Keratinocyte (primary cell): ENCODE results near the gene ESD. TPM values are rescaled to one million over a fixed set of nuclear protein-coding genes. Genes with fewer than 3 reads are reported as not detected.

Experiments used
- DNase-seq: peaks from one replicate; pipeline ENCODE4 v3.0.0-alpha.2; 2011; ENCODE audit warnings: low read depth, missing footprints, low spot score
- FAIRE-seq: peaks from 2 replicates; lab custom pipeline; 2011; peaks lifted over from hg19 to GRCh38; lab: Jason Lieb, UNC
- H2AFZ ChIP-seq: 2 replicates; pipeline ENCODE4 v1.6.0; 2012; ENCODE audit warnings: low read length, control low read depth, inconsistent platforms; ENCODE audit not compliant: control insufficient read depth
- H3K27ac ChIP-seq: 2 replicates; pipeline ENCODE4 v1.5.1; 2011; ENCODE audit warnings: low read length; ENCODE audit not compliant: control insufficient read depth, insufficient read depth
- H3K27me3 ChIP-seq: 3 replicates; pipeline ENCODE4 v1.6.0; 2011; ENCODE audit warnings: low read length; ENCODE audit not compliant: control insufficient read depth, insufficient read depth; ENCODE audit errors: extremely low read depth
- H3K36me3 ChIP-seq, 2 experiments: 2 replicates in 1 of 2; 3 replicates in 1 of 2; pipeline ENCODE4 v1.5.1; 2011; ENCODE audit warnings: low read length in 2 of 2, mild to moderate bottlenecking in 1 of 2; ENCODE audit not compliant: control insufficient read depth in 2 of 2, insufficient read depth in 2 of 2; ENCODE audit errors: extremely low read depth in 1 of 2
- H3K4me1 ChIP-seq: 3 replicates; pipeline ENCODE4 v1.5.1; 2011; ENCODE audit warnings: low read length; ENCODE audit not compliant: control insufficient read depth, insufficient read depth; ENCODE audit errors: extremely low read depth
- H3K4me2 ChIP-seq: 3 replicates; pipeline ENCODE4 v1.6.0; 2011; ENCODE audit warnings: low read depth, low read length; ENCODE audit not compliant: control insufficient read depth, insufficient read depth; ENCODE audit errors: extremely low read depth
- H3K4me3 ChIP-seq, 3 experiments: fragments of 200-600 bp in 1 of 3; sonication (generic) in 1 of 3; 2 replicates in 2 of 3; 3 replicates in 1 of 3; pipeline ENCODE4 v1.5.1; 2011 to 2016; ENCODE audit warnings: low read length in 3 of 3, mild to moderate bottlenecking in 3 of 3, control low read depth in 2 of 3, inconsistent platforms in 1 of 3, low read depth in 1 of 3, mixed read lengths in 1 of 3, mixed run types in 1 of 3, moderate library complexity in 1 of 3; ENCODE audit not compliant: control insufficient read depth in 2 of 3, insufficient read depth in 2 of 3; ENCODE audit errors: extremely low read depth in 1 of 3
- H3K79me2 ChIP-seq: 2 replicates; pipeline ENCODE4 v1.6.0; 2012; ENCODE audit warnings: low read length; ENCODE audit not compliant: control insufficient read depth, insufficient read depth
- H3K9ac ChIP-seq: 3 replicates; pipeline ENCODE4 v1.6.0; 2011; ENCODE audit warnings: low read length; ENCODE audit not compliant: control insufficient read depth, insufficient read depth; ENCODE audit errors: extremely low read depth
- H3K9me1 ChIP-seq: 3 replicates; pipeline ENCODE4 v1.6.0; 2011; ENCODE audit warnings: low read length; ENCODE audit not compliant: control insufficient read depth, insufficient read depth; ENCODE audit errors: extremely low read depth
- H3K9me3 ChIP-seq: 2 replicates; pipeline ENCODE4 v1.5.1; 2012; ENCODE audit warnings: low read depth, low read length; ENCODE audit not compliant: control insufficient read depth
- H4K20me1 ChIP-seq: 3 replicates; pipeline ENCODE4 v1.6.0; 2011; ENCODE audit warnings: low read length; ENCODE audit not compliant: control insufficient read depth, insufficient read depth; ENCODE audit errors: extremely low read depth
- EZH2 ChIP-seq: IDR thresholded peaks from one replicate; pipeline ENCODE4 v1.6.1; 2012; ENCODE audit warnings: inconsistent platforms, mild to moderate bottlenecking, low read length, moderate library complexity
- dilution Hi-C: fragments of 300-500 bp; cut with MboI; formaldehyde crosslinking; loops from one replicate; pipeline ENCODE4 v1.7.0; 2020; ENCODE audit warnings: low sequenced_read_pairs; ENCODE audit not compliant: extremely low pct_ligation_motif_present
- polyA plus RNA-seq, 5 experiments: library from polyadenylated mRNA; depleted of rRNA in 3 of 5; stranded (reverse) in 3 of 5; stranded (forward) in 1 of 5; unstranded in 1 of 5; fragments of >200 nt; gene quantifications; 1 replicate in 1 of 5; 2 replicates in 3 of 5; 3 replicates in 1 of 5; pipeline versions ENCODE4 v1.2.1 to v1.2.3, GENCODE V29; 2011 to 2012; ENCODE audit warnings: missing spikeins in 2 of 5, low read depth in 1 of 5, low replicate concordance in 1 of 5
- TF ChIP-seq, protein P1 (sequence below), 3 experiments: IDR thresholded peaks in 1 of 3; conservative IDR thresholded peaks in 1 of 3; optimal IDR thresholded peaks in 1 of 3; 2 replicates in 2 of 3; 3 replicates in 1 of 3; pipeline versions ENCODE3 to v1.5.1; 2011; ENCODE audit warnings: low read length in 3 of 3, mild to moderate bottlenecking in 3 of 3, moderate library complexity in 2 of 3, control low read depth in 1 of 3, inconsistent platforms in 1 of 3; ENCODE audit not compliant: insufficient read depth in 2 of 3; ENCODE audit errors: extremely low read depth in 1 of 3

The ESD gene
- polyA plus RNA-seq, 1 donor (not counting 4 experiments of a cell fraction or from before 2014, with no cell fraction given) = 181 TPM

DNA sequence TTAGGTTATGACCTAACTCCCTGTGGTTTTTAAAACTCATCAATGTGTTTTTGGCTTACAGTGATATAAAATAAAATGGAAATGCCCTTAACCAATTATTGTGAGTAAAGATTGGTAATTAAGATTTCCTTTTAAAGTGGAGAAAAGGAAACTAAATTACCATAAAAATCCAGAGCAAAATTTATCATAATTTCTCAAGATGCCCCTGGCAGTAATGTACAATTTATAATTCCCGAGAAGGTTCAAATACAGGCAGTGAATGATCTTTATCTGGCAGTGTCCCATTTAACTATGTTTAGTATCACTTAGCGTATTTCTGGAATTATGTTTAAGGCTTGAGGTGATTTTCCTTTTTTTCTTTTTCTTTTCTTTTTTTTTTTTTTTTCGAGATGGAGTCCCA, 61.5 kb downstream of the ESD start:
- Histone ChIP-seq H3K9me1 (no peaks in the 10 kb centered on the region), H4K20me1 (no peaks in the 10 kb centered on the region), H3K9ac (no peak overlapping the region), H3K79me2 (no peaks in the 10 kb centered on the region), H3K27me3 (no peaks in the 10 kb centered on the region), H3K36me3 (peaks cover 12 to 13% of the 10 kb centered on the region in 2 experiments), H3K9me3 (no peaks in the 10 kb centered on the region), H3K4me1 (peaks cover 5% of the 10 kb centered on the region), H3K4me3 (no peak overlapping the region), H2AFZ (no peak overlapping the region), H3K4me2 (no peak overlapping the region), H3K27ac (no peak overlapping the region)
- DNase-seq (no peak), FAIRE-seq (no peak)
- TF ChIP-seq, protein P1, sequence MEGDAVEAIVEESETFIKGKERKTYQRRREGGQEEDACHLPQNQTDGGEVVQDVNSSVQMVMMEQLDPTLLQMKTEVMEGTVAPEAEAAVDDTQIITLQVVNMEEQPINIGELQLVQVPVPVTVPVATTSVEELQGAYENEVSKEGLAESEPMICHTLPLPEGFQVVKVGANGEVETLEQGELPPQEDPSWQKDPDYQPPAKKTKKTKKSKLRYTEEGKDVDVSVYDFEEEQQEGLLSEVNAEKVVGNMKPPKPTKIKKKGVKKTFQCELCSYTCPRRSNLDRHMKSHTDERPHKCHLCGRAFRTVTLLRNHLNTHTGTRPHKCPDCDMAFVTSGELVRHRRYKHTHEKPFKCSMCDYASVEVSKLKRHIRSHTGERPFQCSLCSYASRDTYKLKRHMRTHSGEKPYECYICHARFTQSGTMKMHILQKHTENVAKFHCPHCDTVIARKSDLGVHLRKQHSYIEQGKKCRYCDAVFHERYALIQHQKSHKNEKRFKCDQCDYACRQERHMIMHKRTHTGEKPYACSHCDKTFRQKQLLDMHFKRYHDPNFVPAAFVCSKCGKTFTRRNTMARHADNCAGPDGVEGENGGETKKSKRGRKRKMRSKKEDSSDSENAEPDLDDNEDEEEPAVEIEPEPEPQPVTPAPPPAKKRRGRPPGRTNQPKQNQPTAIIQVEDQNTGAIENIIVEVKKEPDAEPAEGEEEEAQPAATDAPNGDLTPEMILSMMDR (optimal IDR thresholded peaks at IDR 0.05 in 1 of 3, IDR thresholded peaks at IDR 0.05 in 1 of 3, conservative IDR thresholded peaks at IDR 0.05 in 1 of 3; ENCODE audit: extremely low read depth in 1 of 3, insufficient read depth in 2 of 3, low read length in 3 of 3) = no peak
- TF ChIP-seq EZH2 = no peak
- dilution Hi-C loops = no loop called here

DNA sequence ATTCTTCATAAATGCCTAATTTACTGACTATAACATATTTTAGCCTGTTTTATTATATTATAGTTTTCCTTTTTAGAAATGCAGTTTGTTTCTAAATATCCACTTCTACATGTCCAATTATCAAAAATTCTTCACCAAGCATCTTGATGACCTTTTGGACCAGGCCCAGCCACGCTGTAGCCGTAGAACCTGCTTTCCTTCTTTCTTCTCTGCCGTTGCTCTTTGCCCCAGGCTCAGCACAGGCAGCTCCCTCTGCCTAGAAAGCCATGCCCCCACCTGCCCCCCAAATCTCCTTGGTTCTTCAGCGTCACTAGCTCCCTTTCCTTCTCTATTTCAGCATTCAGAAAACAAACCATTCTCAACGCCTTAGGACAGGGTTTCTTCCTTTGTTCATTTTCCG, 65.4 kb downstream of the ESD start:
- no peaks in the 10 kb centered on the region for H3K9me3 ChIP-seq
- dilution Hi-C loops = no loop called here
- no peak for DNase-seq
- H3K4me1 ChIP-seq = no peaks in the 10 kb centered on the region
- peaks cover 10 to 27% of the 10 kb centered on the region in 2 experiments for H3K36me3 ChIP-seq
- no peak overlapping the region for H3K4me2 ChIP-seq
- no peak overlapping the region for H3K4me3 ChIP-seq
- H3K9me1 ChIP-seq = no peaks in the 10 kb centered on the region
- no peak for FAIRE-seq
- no peak overlapping the region for H3K9ac ChIP-seq
- no peaks in the 10 kb centered on the region for H4K20me1 ChIP-seq
- H3K27ac ChIP-seq = no peak overlapping the region
- H3K79me2 ChIP-seq = no peaks in the 10 kb centered on the region
- no peak overlapping the region for H2AFZ ChIP-seq
- TF ChIP-seq, protein P1 (optimal IDR thresholded peaks at IDR 0.05 in 1 of 3, IDR thresholded peaks at IDR 0.05 in 1 of 3, conservative IDR thresholded peaks at IDR 0.05 in 1 of 3; ENCODE audit: extremely low read depth in 1 of 3, insufficient read depth in 2 of 3, low read length in 3 of 3) = no peak
- TF ChIP-seq EZH2 = no peak
- no peaks in the 10 kb centered on the region for H3K27me3 ChIP-seq
